Measurements from ENCODE around the gene GLOD5.

DNA sequence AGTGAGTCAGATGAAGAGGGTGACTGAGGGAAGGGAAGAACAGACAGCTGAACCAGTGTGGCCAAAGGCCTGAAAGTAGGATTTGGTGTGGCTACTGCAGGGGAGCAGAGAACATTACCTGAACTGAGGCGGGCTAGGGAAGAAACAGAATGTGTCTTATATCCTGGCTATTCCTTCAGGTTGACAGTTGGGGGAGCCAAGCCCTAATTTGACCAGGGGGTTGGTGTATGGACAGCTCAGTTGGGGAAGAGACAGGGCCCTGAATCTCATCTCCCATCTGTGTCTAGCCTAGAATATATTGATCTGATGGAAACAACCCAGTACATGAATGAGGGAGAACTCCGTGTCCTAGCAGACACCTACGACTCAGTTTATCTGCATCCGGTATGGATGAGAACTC is 44.5 kb downstream of the GLOD5 start:
- TF ChIP-seq, protein P1, sequence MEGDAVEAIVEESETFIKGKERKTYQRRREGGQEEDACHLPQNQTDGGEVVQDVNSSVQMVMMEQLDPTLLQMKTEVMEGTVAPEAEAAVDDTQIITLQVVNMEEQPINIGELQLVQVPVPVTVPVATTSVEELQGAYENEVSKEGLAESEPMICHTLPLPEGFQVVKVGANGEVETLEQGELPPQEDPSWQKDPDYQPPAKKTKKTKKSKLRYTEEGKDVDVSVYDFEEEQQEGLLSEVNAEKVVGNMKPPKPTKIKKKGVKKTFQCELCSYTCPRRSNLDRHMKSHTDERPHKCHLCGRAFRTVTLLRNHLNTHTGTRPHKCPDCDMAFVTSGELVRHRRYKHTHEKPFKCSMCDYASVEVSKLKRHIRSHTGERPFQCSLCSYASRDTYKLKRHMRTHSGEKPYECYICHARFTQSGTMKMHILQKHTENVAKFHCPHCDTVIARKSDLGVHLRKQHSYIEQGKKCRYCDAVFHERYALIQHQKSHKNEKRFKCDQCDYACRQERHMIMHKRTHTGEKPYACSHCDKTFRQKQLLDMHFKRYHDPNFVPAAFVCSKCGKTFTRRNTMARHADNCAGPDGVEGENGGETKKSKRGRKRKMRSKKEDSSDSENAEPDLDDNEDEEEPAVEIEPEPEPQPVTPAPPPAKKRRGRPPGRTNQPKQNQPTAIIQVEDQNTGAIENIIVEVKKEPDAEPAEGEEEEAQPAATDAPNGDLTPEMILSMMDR (IDR thresholded peaks at IDR 0.05) = no peak
- TF ChIP-seq POLR2AphosphoS5 (IDR thresholded peaks at IDR 0.05) = no peak
- no peak for TF ChIP-seq POLR2A (IDR thresholded peaks at IDR 0.05)
